ENCODE data around the gene PAM.
A peak's percentile ranks its signal among the peaks of the same experiment; 100 is the strongest.

PAM gene

DNA sequence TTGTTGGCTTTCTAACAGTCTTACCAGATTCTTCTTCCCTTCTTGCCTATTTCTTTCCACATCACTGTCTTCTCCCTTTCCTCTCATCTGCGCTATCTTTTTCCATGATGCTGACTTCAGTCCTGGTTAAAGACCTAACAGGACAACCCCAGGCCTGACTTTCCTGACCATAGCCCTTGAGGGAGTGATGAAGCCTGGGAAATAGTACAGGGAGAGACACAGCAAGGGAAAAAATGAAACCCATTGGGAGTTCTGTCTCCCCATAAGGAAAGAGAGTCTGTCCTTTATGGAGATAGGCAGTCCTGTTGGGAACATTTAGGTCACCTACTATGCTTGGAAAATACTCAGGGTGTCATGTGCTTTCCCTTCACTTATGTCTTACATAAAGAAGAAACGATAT lies 272.2 kb downstream of the PAM start:
- H3K27ac ChIP-seq, result no peak overlapping the region
- CTCF ChIA-PET, result no interaction called here
- POLR2A ChIA-PET (ENCODE audit: low non-redundant PET), result no interaction called here
- no peak for DNase-seq (ENCODE audit: low spot score)
- TF ChIP-seq, protein P1, sequence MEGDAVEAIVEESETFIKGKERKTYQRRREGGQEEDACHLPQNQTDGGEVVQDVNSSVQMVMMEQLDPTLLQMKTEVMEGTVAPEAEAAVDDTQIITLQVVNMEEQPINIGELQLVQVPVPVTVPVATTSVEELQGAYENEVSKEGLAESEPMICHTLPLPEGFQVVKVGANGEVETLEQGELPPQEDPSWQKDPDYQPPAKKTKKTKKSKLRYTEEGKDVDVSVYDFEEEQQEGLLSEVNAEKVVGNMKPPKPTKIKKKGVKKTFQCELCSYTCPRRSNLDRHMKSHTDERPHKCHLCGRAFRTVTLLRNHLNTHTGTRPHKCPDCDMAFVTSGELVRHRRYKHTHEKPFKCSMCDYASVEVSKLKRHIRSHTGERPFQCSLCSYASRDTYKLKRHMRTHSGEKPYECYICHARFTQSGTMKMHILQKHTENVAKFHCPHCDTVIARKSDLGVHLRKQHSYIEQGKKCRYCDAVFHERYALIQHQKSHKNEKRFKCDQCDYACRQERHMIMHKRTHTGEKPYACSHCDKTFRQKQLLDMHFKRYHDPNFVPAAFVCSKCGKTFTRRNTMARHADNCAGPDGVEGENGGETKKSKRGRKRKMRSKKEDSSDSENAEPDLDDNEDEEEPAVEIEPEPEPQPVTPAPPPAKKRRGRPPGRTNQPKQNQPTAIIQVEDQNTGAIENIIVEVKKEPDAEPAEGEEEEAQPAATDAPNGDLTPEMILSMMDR (conservative IDR thresholded peaks at IDR 0.05; ENCODE audit: low read depth), result no peak

DNA sequence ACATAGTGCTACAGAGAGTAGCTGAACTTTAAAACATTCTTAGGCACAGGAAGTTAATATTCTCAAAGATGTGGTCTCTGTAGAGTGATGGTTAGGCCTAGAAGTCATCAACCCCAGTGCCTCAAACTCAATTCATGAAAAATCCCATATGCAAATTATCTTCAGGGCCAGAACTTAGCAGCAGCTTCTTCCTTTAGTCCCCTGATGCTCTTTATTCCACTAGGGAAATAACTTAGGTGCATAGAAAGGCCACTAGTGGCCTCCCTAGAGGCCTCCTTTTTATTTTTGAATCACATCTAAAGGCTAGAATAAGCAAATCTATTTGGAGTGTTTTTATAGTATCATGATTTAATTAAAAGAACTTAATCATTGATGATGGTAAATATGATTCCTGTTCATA lies 276.5 kb downstream of the PAM start:
- ChIA-PET CTCF (interaction anchor here (0.6 to 1.5 kb wide), 12 partner anchors 9 to 1049 kb away, joined by 3 to 5 read pairs (median 3); no protein-coding TSS in a partner anchor), POLR2A (ENCODE audit: low non-redundant PET) (no interaction called here)
- DNase-seq (ENCODE audit: low spot score), result peak; percentile 20
- no peak overlapping the region for H3K27ac ChIP-seq
- TF ChIP-seq, protein P1 (conservative IDR thresholded peaks at IDR 0.05; ENCODE audit: low read depth), result peak; percentile 51

DNA sequence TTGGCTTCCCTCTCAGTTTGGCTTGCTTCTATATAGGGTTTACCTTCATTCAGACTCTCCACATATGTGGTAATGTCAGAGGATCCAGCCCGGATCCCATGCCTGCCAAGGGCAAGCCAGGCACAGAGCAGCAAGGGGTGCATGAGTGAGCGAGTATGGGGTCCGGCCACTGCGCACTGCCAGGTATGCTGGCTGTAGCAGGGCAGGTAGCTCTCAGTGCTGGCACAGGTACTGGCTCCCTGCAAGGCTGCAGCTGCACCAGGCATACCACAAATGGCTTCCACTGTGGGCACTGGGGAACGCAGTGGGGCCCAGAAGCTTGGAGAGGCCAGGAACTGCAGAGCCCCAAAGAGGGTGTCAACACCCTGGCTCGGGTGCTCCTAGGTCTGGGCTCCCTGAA lies 278.6 kb downstream of the PAM start:
- ChIA-PET CTCF (interaction anchor here (0.6 to 0.7 kb wide), 2 partner anchors 12 to 469 kb away, joined by 3 to 4 read pairs; no protein-coding TSS in a partner anchor), POLR2A (ENCODE audit: low non-redundant PET) (no interaction called here)
- no peak for DNase-seq (ENCODE audit: low spot score)
- TF ChIP-seq, protein P1 (conservative IDR thresholded peaks at IDR 0.05; ENCODE audit: low read depth), result no peak
- H3K27ac ChIP-seq, result no peak overlapping the region

DNA sequence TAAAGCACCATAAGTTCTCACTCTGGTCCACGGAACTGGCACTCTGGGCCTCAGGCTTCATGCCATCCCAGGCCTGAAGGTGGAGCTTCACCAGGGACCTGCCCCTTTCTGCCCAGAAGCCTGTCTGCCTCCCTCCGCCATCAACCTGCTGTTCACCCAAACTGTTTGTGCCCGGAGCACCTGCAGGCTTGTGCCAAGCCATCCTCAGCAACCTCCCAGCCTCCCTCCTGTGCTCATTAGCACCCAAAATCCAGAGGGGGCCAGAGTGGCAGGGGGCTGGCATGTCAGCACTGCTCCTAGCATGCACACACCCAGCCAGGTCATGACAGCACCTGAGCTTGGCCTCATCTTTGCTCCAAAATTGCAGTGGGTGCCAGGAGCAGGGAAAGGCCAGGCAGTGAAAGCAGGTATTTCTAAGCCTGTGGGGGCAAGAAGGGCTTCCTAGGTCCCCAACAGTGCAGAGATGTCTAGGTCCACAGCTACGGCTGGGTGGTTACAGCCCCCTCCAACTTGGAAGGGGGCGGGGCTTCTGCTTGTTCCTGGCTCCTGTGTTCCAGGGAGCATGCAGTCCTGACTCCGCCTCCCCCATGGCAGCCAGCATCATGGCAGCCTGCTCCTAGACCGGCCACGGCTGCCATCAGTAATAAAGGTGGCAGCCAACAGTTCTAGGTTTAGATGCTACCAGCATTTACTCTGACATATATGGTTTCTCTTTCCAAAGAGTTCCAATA lies 279.7 kb downstream of the PAM start:
- no peak overlapping the region for H3K27ac ChIP-seq
- no peak for DNase-seq (ENCODE audit: low spot score)
- TF ChIP-seq, protein P1 (conservative IDR thresholded peaks at IDR 0.05; ENCODE audit: low read depth), result no peak
- ChIA-PET POLR2A (ENCODE audit: low non-redundant PET) (no interaction called here), CTCF (no interaction called here)

DNA sequence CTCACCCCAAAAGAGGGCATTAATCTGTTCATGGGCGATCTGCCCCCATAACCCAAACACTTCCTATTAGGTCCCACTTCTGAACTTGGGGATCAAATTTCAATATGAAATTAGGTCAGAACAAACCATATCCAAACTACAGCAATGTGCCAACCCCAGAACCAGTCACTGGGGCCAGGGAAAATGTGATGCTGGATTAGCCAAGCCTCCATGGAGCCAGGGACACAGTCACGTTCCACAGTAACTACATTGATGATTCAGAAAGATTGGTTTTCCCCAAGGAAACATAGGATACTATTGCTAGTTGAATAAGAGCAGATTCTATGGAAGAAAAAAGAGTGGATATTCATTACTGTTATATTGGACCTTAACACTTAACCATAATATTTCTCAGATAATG lies 280.6 kb downstream of the PAM start:
- DNase-seq (ENCODE audit: low spot score), result no peak
- ChIA-PET CTCF (interaction anchor here (0.5 to 1.5 kb wide), 3 partner anchors 50 to 583 kb away, joined by 3 read pairs; no protein-coding TSS in a partner anchor), POLR2A (ENCODE audit: low non-redundant PET) (no interaction called here)
- TF ChIP-seq, protein P1 (conservative IDR thresholded peaks at IDR 0.05; ENCODE audit: low read depth), result no peak
- no peak overlapping the region for H3K27ac ChIP-seq

DNA sequence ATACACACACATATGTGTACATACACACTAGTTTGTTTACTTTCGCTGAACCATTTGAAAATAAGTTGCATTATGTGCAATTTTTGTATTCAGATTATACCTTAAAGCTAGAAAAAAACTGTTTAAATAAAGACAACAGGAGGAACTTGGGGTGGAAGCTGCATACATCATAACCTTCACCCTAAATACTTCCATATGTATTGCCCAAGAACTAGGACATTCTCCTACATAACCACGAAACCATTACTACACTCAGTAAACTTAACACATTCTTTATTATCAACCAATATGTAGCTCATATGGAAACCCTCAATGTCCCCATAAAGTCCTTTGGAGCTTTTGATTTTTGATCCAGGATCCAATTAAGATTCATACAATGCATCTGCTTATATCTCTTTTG lies 281.5 kb downstream of the PAM start:
- CTCF ChIA-PET, result interaction anchor here (1.5 kb wide), 1 partner anchor 355 kb away, joined by 3 read pairs; no protein-coding TSS in a partner anchor
- H3K27ac ChIP-seq, result no peak overlapping the region
- POLR2A ChIA-PET (ENCODE audit: low non-redundant PET), result no interaction called here
- TF ChIP-seq, protein P1 (conservative IDR thresholded peaks at IDR 0.05; ENCODE audit: low read depth), result no peak
- DNase-seq (ENCODE audit: low spot score), result no peak

All from RWPE1 (cell line).